ENCODE data around the gene CCNG1. TPM values are rescaled to one million over a fixed set of nuclear protein-coding genes. Genes with fewer than 3 reads are reported as not detected.

Gene CCNG1
- total RNA-seq, 6 experiments from 2014 or later = 139 to 217 (median 180) TPM

- H3K36me3 Mint-ChIP-seq (ENCODE audit: low read depth) = peaks cover 17% of the 10 kb centered on the region
- H3K9me3 Mint-ChIP-seq = no peaks in the 10 kb centered on the region
- H3K4me3 Mint-ChIP-seq = no peak overlapping the region
- H3K27ac Mint-ChIP-seq = no peak overlapping the region
- DNase-seq = no peak
- peaks cover 25% of the 10 kb centered on the region for H3K4me1 Mint-ChIP-seq (ENCODE audit: low read depth)
- H3K27me3 Mint-ChIP-seq (ENCODE audit: insufficient read depth) = peaks cover 4% of the 10 kb centered on the region
- TF ChIP-seq CTCF (IDR thresholded peaks at IDR 0.05) = no peak
Measured at GRCh38 chr5:163434401-163434866, 3.0 kb upstream of the CCNG1 start.

- DNase-seq = no peak
- Mint-ChIP-seq H3K27ac (peak overlapping the region; percentile 82), H3K36me3 (ENCODE audit: low read depth) (peaks cover 36% of the 10 kb centered on the region)
Measured at GRCh38 chr5:163436515-163436914, 880 bp upstream of the CCNG1 start.

GRCh38 chr5:163437011-163437308 lies 435 bp upstream of the CCNG1 start:
- Mint-ChIP-seq H3K27ac (peak overlapping the region; percentile 82), H3K4me3 (peak overlapping the region; percentile 92), H3K9me3 (no peaks in the 10 kb centered on the region), H3K4me1 (ENCODE audit: low read depth) (peaks cover 43% of the 10 kb centered on the region), H3K36me3 (ENCODE audit: low read depth) (peaks cover 37% of the 10 kb centered on the region), H3K27me3 (ENCODE audit: insufficient read depth) (no peaks in the 10 kb centered on the region)
- TF ChIP-seq CTCF (IDR thresholded peaks at IDR 0.05) = no peak
- DNase-seq = no peak

More at GRCh38 chr5:163436515-163436914, 880 bp upstream of the CCNG1 start:
- peaks cover 4% of the 10 kb centered on the region for H3K27me3 Mint-ChIP-seq (ENCODE audit: insufficient read depth)
- H3K9me3 Mint-ChIP-seq = no peaks in the 10 kb centered on the region
- H3K4me3 Mint-ChIP-seq = peak overlapping the region; percentile 92
- TF ChIP-seq CTCF (IDR thresholded peaks at IDR 0.05) = no peak
- H3K4me1 Mint-ChIP-seq (ENCODE audit: low read depth) = peaks cover 43% of the 10 kb centered on the region

- Mint-ChIP-seq H3K27me3 (ENCODE audit: insufficient read depth) (no peaks in the 10 kb centered on the region), H3K4me3 (peak overlapping the region; percentile 92), H3K36me3 (ENCODE audit: low read depth) (peaks cover 42% of the 10 kb centered on the region), H3K4me1 (ENCODE audit: low read depth) (peaks cover 43% of the 10 kb centered on the region), H3K9me3 (no peaks in the 10 kb centered on the region), H3K27ac (no peak overlapping the region; the same call in 1 of the 2 replicates)
- TF ChIP-seq CTCF (IDR thresholded peaks at IDR 0.05) = no peak
- DNase-seq = no peak
Measured at GRCh38 chr5:163439092-163439425, 1.7 kb downstream of the CCNG1 start.

- H3K36me3 Mint-ChIP-seq (ENCODE audit: low read depth) = peaks cover 51% of the 10 kb centered on the region
Measured at GRCh38 chr5:163440954-163441353, 3.6 kb downstream of the CCNG1 start.

More at GRCh38 chr5:163440954-163441353, 3.6 kb downstream of the CCNG1 start:
- DNase-seq = no peak
- TF ChIP-seq CTCF (IDR thresholded peaks at IDR 0.05) = no peak
- H3K4me1 Mint-ChIP-seq (ENCODE audit: low read depth) = peaks cover 37% of the 10 kb centered on the region
- H3K9me3 Mint-ChIP-seq = no peaks in the 10 kb centered on the region
- no peaks in the 10 kb centered on the region for H3K27me3 Mint-ChIP-seq (ENCODE audit: insufficient read depth)
- no peak overlapping the region for H3K27ac Mint-ChIP-seq
- H3K4me3 Mint-ChIP-seq = no peak overlapping the region
